Hepatocyte (in vitro differentiated cells): ENCODE data around the gene BCAS3. TPM values are rescaled to one million over a fixed set of nuclear protein-coding genes. Genes with fewer than 3 reads are reported as not detected.

ENCODE experiments used
- DNase-seq: peaks from one replicate; pipeline ENCODE4 v3.0.0-alpha.2; 2016; ENCODE audit warnings: low spot score
- H2AFZ ChIP-seq: fragments of 200-600 bp; sonication (generic); 2 replicates; pipeline ENCODE4 v1.6.0; 2016; ENCODE audit warnings: antibody characterized with exemption, mild to moderate bottlenecking
- H3K27ac ChIP-seq: fragments of 200-600 bp; sonication (generic); 2 replicates; pipeline ENCODE4 v1.5.1; 2016; ENCODE audit warnings: mild to moderate bottlenecking
- H3K27me3 ChIP-seq: fragments of 200-600 bp; sonication (generic); 2 replicates; pipeline ENCODE4 v1.6.1; 2016
- H3K36me3 ChIP-seq: fragments of 200-600 bp; sonication (generic); replicated peaks from 2 replicates; pipeline ENCODE4 v1.5.1; 2016; ENCODE audit warnings: low read depth; ENCODE audit not compliant: insufficient read depth
- H3K4me1 ChIP-seq: fragments of 200-600 bp; sonication (generic); 2 replicates; pipeline ENCODE4 v1.5.1; 2016; ENCODE audit warnings: mild to moderate bottlenecking, moderate library complexity; ENCODE audit not compliant: insufficient read depth
- H3K4me2 ChIP-seq: fragments of 200-600 bp; sonication (generic); 2 replicates; pipeline ENCODE4 v1.6.0; 2016
- H3K4me3 ChIP-seq: fragments of 200-600 bp; sonication (generic); 2 replicates; pipeline ENCODE4 v1.5.1; 2016; ENCODE audit warnings: mild to moderate bottlenecking
- H3K79me2 ChIP-seq: fragments of 200-600 bp; sonication (generic); 2 replicates; pipeline ENCODE4 v1.6.0; 2017; ENCODE audit warnings: mild to moderate bottlenecking
- H3K9me2 ChIP-seq: fragments of 200-600 bp; sonication (generic); replicated peaks from 2 replicates; pipeline ENCODE4 v1.6.0; 2017; ENCODE audit warnings: mild to moderate bottlenecking; ENCODE audit not compliant: insufficient read depth
- H3K9me3 ChIP-seq: fragments of 200-600 bp; sonication (generic); 2 replicates; pipeline ENCODE4 v1.5.1; 2016; ENCODE audit warnings: low read depth, mild to moderate bottlenecking
- H4K20me1 ChIP-seq: fragments of 200-600 bp; sonication (generic); 2 replicates; pipeline ENCODE4 v1.6.0; 2016; ENCODE audit warnings: mild to moderate bottlenecking; ENCODE audit not compliant: insufficient read depth, poor library complexity, severe bottlenecking
- EZH2 ChIP-seq: fragments of 200-600 bp; sonication (generic); IDR thresholded peaks from 2 replicates; pipeline ENCODE4 v1.6.1; 2016; ENCODE audit warnings: antibody characterized with exemption, mild to moderate bottlenecking, borderline replicate concordance
- EZH2phosphoT487 ChIP-seq: fragments of 200-600 bp; sonication (generic); IDR thresholded peaks from one replicate; pipeline ENCODE4 v1.6.1; 2018; ENCODE audit warnings: antibody characterized with exemption, mild to moderate bottlenecking, low read depth, moderate library complexity; ENCODE audit not compliant: unreplicated experiment, severe bottlenecking
- WGBS: methylation state at CpG from one replicate; pipeline ENCODE4 v1.1.6; 2016; ENCODE audit warnings: low lambda C conversion rate; ENCODE audit errors: missing lambda C conversion rate; 5-methylcytosine and 5-hydroxymethylcytosine counted together
- polyA plus RNA-seq: library from polyadenylated mRNA; unstranded; fragments of >200 nt; fragmentation: Nextera tagmentation; extraction: Ambion mirVana; gene quantifications from 2 replicates; pipeline ENCODE4 v1.2.1, GENCODE V29; 2016
- total RNA-seq: library from RNA; depleted of rRNA; stranded (reverse); fragments of >200 nt; gene quantifications from 2 replicates; pipeline ENCODE4 v1.2.3, GENCODE V29; 2014
- TF ChIP-seq, protein P1 (sequence below): fragments of 200-600 bp; sonication (generic); IDR thresholded peaks from 2 replicates; pipeline ENCODE4 v1.5.1; 2016; ENCODE audit warnings: antibody characterized with exemption, mild to moderate bottlenecking; ENCODE audit not compliant: poor library complexity

The BCAS3 gene
- total and polyA plus RNA-seq, 2 experiments from 2014 or later, result 16.5 to 58.8 TPM

DNA sequence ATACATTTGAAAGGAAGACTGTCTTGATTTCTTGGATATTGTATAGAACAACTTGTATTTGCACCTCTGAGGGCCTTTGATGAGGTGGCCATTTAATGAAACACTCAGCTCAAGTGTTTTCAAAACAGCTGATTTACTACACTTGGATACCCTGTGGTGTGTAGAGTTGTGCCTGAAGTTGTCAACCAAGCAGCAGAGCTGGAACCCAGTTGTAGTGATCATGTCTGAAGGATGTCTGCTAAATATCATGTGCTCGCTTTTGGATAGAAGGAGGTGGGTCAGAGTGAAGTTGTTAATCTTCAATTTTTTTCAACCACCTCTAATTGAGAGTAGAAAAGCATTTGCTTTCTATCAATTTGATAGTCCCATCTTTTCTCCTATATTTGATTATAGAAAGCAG is 546.1 kb downstream of the BCAS3 start:
- TF ChIP-seq, protein P1, sequence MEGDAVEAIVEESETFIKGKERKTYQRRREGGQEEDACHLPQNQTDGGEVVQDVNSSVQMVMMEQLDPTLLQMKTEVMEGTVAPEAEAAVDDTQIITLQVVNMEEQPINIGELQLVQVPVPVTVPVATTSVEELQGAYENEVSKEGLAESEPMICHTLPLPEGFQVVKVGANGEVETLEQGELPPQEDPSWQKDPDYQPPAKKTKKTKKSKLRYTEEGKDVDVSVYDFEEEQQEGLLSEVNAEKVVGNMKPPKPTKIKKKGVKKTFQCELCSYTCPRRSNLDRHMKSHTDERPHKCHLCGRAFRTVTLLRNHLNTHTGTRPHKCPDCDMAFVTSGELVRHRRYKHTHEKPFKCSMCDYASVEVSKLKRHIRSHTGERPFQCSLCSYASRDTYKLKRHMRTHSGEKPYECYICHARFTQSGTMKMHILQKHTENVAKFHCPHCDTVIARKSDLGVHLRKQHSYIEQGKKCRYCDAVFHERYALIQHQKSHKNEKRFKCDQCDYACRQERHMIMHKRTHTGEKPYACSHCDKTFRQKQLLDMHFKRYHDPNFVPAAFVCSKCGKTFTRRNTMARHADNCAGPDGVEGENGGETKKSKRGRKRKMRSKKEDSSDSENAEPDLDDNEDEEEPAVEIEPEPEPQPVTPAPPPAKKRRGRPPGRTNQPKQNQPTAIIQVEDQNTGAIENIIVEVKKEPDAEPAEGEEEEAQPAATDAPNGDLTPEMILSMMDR, result no peak
- TF ChIP-seq EZH2, result no peak
- no peak for TF ChIP-seq EZH2phosphoT487
- 83% methylated on average over 1 of the region's 1 CpG for WGBS
- H3K4me3 ChIP-seq, result no peak overlapping the region

DNA sequence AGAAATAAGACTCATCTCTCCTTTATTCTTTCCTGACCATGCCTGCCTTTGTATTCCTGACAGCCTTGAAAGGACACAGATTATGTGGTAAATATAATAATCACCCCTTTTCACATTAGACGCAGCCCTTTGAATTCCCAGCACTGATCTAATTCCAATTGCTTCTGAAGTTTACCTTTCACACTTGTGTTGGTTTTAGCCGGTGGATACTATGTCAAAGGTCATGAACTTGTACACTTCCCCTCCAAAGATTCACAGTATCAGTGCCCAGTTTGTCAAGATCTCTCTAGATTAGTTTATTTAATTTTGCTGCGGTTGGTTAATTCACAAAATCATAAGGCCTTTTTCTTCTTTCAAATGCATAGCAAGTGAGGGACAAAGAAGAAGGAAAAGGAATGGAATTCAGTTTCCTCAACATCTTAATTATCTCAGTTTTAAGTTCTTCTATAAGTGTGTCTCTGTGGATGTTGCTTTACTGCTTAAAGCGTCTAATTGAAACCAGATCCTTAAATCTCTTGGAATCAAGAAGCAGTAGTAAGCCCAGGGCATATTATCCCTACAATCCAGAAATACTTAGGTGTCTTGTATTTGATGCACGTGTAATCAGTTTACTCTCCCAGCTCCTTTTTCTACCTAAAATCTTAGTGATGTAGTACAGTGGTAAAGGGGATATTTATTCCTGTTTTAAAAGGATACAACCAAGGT is 547.7 kb downstream of the BCAS3 start:
- WGBS, result 40% methylated on average over 5 of the region's 5 CpGs
- H3K4me2 ChIP-seq, result no peak overlapping the region
- no peak overlapping the region for H3K27ac ChIP-seq
- no peaks in the 10 kb centered on the region for H3K9me3 ChIP-seq
- no peaks in the 10 kb centered on the region for H3K9me2 ChIP-seq
- H3K27me3 ChIP-seq, result no peaks in the 10 kb centered on the region
- H3K36me3 ChIP-seq, result no peaks in the 10 kb centered on the region
- peaks cover 7% of the 10 kb centered on the region for H3K4me1 ChIP-seq
- H4K20me1 ChIP-seq, result no peaks in the 10 kb centered on the region
- no peaks in the 10 kb centered on the region for H3K79me2 ChIP-seq
- no peak overlapping the region for H2AFZ ChIP-seq
- H3K4me3 ChIP-seq, result no peak overlapping the region
- no peak for DNase-seq
- TF ChIP-seq, protein P1, result no peak
- TF ChIP-seq EZH2phosphoT487, result no peak

More for the DNA sequence above, 546.1 kb downstream of the BCAS3 start:
- Histone ChIP-seq H3K27me3 (no peaks in the 10 kb centered on the region), H3K79me2 (no peaks in the 10 kb centered on the region), H3K9me3 (no peaks in the 10 kb centered on the region), H3K27ac (no peak overlapping the region), H3K9me2 (no peaks in the 10 kb centered on the region), H4K20me1 (no peaks in the 10 kb centered on the region), H2AFZ (no peak overlapping the region), H3K36me3 (no peaks in the 10 kb centered on the region), H3K4me2 (no peak overlapping the region), H3K4me1 (peaks cover 11% of the 10 kb centered on the region)
- DNase-seq, result no peak

DNA sequence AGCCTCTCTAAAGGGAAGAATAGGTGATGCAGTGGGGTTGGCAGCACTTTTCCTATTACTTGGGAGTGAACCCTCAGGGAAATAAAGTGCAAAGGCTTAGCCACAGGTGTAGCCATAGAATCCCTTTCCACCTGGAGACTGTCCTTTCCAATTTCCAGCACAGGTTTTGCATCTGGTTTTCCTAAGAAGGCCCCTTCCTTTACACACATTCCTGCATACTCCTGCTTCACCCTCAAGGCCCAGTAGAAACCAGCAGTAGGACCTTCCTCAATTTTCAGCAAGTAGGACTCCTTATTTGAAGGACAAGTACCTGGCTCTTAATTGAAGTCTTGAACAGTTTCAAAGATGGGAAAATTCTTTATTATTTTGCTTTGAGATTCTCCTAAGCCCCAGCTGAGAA is 550.2 kb downstream of the BCAS3 start:
- H3K4me3 ChIP-seq, result no peak overlapping the region
- no peaks in the 10 kb centered on the region for H3K27me3 ChIP-seq
- H3K4me1 ChIP-seq, result peaks cover 22% of the 10 kb centered on the region
- H2AFZ ChIP-seq, result no peak overlapping the region
- DNase-seq, result no peak
- H3K27ac ChIP-seq, result no peak overlapping the region
- TF ChIP-seq EZH2, result no peak
- TF ChIP-seq EZH2phosphoT487, result no peak
- TF ChIP-seq, protein P1, result no peak
- no peaks in the 10 kb centered on the region for H3K79me2 ChIP-seq
- H3K9me3 ChIP-seq, result no peaks in the 10 kb centered on the region
- H3K4me2 ChIP-seq, result no peak overlapping the region
- no peaks in the 10 kb centered on the region for H3K36me3 ChIP-seq
- H3K9me2 ChIP-seq, result no peaks in the 10 kb centered on the region
- no peaks in the 10 kb centered on the region for H4K20me1 ChIP-seq
